GM23248 (cell line): ENCODE results near the gene SLC3A2. TPM values are rescaled to one million over a fixed set of nuclear protein-coding genes. Genes with fewer than 3 reads are reported as not detected.

Experiments
- DNase-seq: peaks from one replicate; pipeline ENCODE4 v3.0.0-alpha.2; 2015
- H2AFZ ChIP-seq: fragments of 200-600 bp; sonication (generic); 2 replicates; pipeline ENCODE4 v1.6.1; 2016; ENCODE audit warnings: antibody characterized with exemption
- H3F3A ChIP-seq: fragments of 200-600 bp; sonication (generic); 2 replicates; pipeline ENCODE4 v1.6.1; 2016; ENCODE audit warnings: mild to moderate bottlenecking, antibody characterized with exemption, mixed run types; ENCODE audit not compliant: insufficient read depth
- H3K27ac ChIP-seq: fragments of 200-600 bp; sonication (generic); 2 replicates; pipeline ENCODE4 v1.5.1; 2016; ENCODE audit warnings: mild to moderate bottlenecking
- H3K27me3 ChIP-seq: fragments of 200-600 bp; sonication (generic); replicated peaks from 2 replicates; pipeline ENCODE4 v1.6.1; 2016; ENCODE audit warnings: mild to moderate bottlenecking; ENCODE audit not compliant: insufficient read depth
- H3K36me3 ChIP-seq: fragments of 200-600 bp; sonication (generic); 2 replicates; pipeline ENCODE4 v1.6.1; 2016; ENCODE audit warnings: low read depth, mild to moderate bottlenecking
- H3K4me1 ChIP-seq: fragments of 200-600 bp; sonication (generic); 2 replicates; pipeline ENCODE4 v1.6.1; 2016; ENCODE audit warnings: mild to moderate bottlenecking; ENCODE audit not compliant: insufficient read depth
- H3K4me2 ChIP-seq: fragments of 200-600 bp; sonication (generic); one replicate; pipeline ENCODE4 v1.6.1; 2016; ENCODE audit warnings: mild to moderate bottlenecking; ENCODE audit not compliant: unreplicated experiment
- H3K4me3 ChIP-seq: fragments of 200-600 bp; sonication (generic); 2 replicates; pipeline ENCODE4 v1.5.1; 2016; ENCODE audit warnings: mild to moderate bottlenecking
- H3K79me2 ChIP-seq: fragments of 200-600 bp; sonication (generic); 2 replicates; pipeline ENCODE4 v1.6.1; 2016; ENCODE audit warnings: mild to moderate bottlenecking; ENCODE audit not compliant: insufficient read depth
- H3K9ac ChIP-seq: fragments of 200-600 bp; sonication (generic); 2 replicates; pipeline ENCODE4 v1.6.1; 2016; ENCODE audit warnings: mild to moderate bottlenecking
- H3K9me2 ChIP-seq: fragments of 200-600 bp; sonication (generic); 2 replicates; pipeline ENCODE4 v1.6.1; 2016; ENCODE audit warnings: mixed run types, mild to moderate bottlenecking, moderate library complexity; ENCODE audit not compliant: insufficient read depth
- H3K9me3 ChIP-seq: fragments of 200-600 bp; sonication (generic); one replicate; pipeline ENCODE4 v1.6.1; 2017; ENCODE audit warnings: low read depth
- H4K20me1 ChIP-seq: fragments of 200-600 bp; sonication (generic); 2 replicates; pipeline ENCODE4 v1.6.0; 2016; ENCODE audit not compliant: insufficient read depth
- EZH2 ChIP-seq: fragments of 200-600 bp; sonication (generic); IDR thresholded peaks from 2 replicates; pipeline ENCODE4 v1.6.1; 2018; ENCODE audit warnings: antibody characterized with exemption, mild to moderate bottlenecking; ENCODE audit not compliant: insufficient read depth, poor library complexity, severe bottlenecking
- EZH2phosphoT487 ChIP-seq: fragments of 200-600 bp; sonication (generic); IDR thresholded peaks from 2 replicates; pipeline ENCODE4 v1.6.1; 2018; ENCODE audit warnings: antibody characterized with exemption, moderate library complexity, mild to moderate bottlenecking, low read depth; ENCODE audit not compliant: insufficient read depth
- WGBS, 2 experiments: methylation state at CpG; one replicate each; pipeline ENCODE4 v1.1.6; 2015 to 2017; ENCODE audit warnings: low lambda C conversion rate in 2 of 2, low coverage in 1 of 2; ENCODE audit errors: missing lambda C conversion rate in 2 of 2; 5-methylcytosine and 5-hydroxymethylcytosine counted together
- in situ Hi-C: fragments of 300-500 bp; cut with MboI; formaldehyde crosslinking; loops from 2 replicates; pipeline ENCODE4 v1.15.0; 2020
- polyA plus RNA-seq: library from polyadenylated mRNA; unstranded; fragments of >200 nt; fragmentation: Nextera tagmentation; extraction: Ambion mirVana; gene quantifications from 2 replicates; pipeline ENCODE4 v1.2.1, GENCODE V29; 2016
- total RNA-seq: library from RNA; depleted of rRNA; stranded (reverse); fragments of >200 nt; shearing (Covaris generic); gene quantifications from 2 replicates; pipeline ENCODE4 v1.2.3, GENCODE V29; 2014

Gene SLC3A2
- total and polyA plus RNA-seq, 2 experiments from 2014 or later = 301 to 310 TPM

DNA sequence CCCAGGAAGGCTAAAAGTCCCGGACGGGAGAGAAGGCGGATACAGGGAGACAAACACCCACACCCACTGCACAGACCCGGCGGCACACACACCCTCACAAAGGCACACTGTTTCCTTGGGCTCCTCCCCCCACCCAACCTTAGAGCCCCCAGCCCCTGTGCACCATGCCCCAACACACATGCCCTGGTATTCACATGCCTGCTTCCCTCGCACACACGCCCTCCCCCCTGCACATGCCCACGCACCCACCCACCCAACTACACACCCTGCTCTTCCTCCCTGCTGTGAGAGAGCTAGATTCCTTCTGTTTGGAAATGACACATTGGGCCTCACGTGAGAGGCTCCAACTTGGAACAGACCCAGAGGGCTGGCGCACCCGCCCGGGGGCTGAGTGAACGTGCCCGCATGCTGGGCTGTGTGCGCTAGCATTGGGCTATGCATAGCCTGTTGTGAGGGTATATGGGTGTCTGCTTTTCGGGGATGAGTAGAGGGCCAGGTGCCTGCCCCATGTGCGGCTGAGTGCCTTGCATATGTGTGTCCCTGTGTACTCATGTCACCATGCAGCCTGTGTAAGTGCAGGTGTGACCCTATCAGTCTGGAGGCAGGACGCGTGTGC lies 41.0 kb downstream of the SLC3A2 start:
- no peaks in the 10 kb centered on the region for H3K79me2 ChIP-seq
- no peaks in the 10 kb centered on the region for H3K9me2 ChIP-seq
- no peak overlapping the region for H3K4me2 ChIP-seq
- H3K4me1 ChIP-seq = no peaks in the 10 kb centered on the region
- no peaks in the 10 kb centered on the region for H3K9me3 ChIP-seq
- H3K4me3 ChIP-seq = no peak overlapping the region
- peaks cover 10% of the 10 kb centered on the region for H3K27me3 ChIP-seq
- in situ Hi-C loops = no loop called here
- no peak for TF ChIP-seq EZH2phosphoT487
- no peak for TF ChIP-seq EZH2
- WGBS, 2 experiments = 5 to 8% methylated on average over 14 to 19 of the region's 19 CpGs
- peak; percentile 78 for DNase-seq
- H3K9ac ChIP-seq = no peak overlapping the region
- H2AFZ ChIP-seq = no peak overlapping the region
- no peaks in the 10 kb centered on the region for H3K36me3 ChIP-seq
- H4K20me1 ChIP-seq = no peaks in the 10 kb centered on the region
- H3K27ac ChIP-seq = no peak overlapping the region
- no peaks in the 10 kb centered on the region for H3F3A ChIP-seq

DNA sequence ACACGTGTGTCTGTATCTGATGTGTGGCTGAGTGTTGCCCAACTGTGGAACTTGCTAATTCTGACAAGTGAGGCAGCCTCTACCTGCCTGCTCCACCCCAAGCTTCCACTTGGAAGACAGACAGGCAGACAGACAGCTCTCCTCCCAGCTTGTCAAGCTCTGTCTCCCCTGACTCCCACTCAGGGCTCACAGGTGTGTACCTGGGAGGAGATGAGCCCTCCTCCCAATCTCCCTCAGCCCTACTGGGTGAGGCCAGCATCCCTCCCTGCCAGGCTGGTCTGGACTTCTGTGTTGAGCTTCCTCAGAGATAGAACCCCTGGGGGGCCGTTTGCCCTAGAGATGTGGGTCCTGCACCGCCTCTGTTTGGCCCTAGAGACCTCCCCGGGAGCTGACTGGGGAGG lies 41.5 kb downstream of the SLC3A2 start:
- H3K9ac ChIP-seq = no peak overlapping the region
- no peak for DNase-seq
- no peak overlapping the region for H3K4me2 ChIP-seq
- H3K9me3 ChIP-seq = no peaks in the 10 kb centered on the region
- peaks cover 10% of the 10 kb centered on the region for H3K27me3 ChIP-seq
- no peak overlapping the region for H2AFZ ChIP-seq
- no peaks in the 10 kb centered on the region for H3K9me2 ChIP-seq
- no peak overlapping the region for H3K27ac ChIP-seq
- in situ Hi-C loops = no loop called here
- no peaks in the 10 kb centered on the region for H3K36me3 ChIP-seq
- TF ChIP-seq EZH2 = no peak
- no peak for TF ChIP-seq EZH2phosphoT487
- 35 to 38% methylated on average over 4 of the region's 4 CpGs for WGBS, 2 experiments
- no peaks in the 10 kb centered on the region for H3F3A ChIP-seq
- no peaks in the 10 kb centered on the region for H3K79me2 ChIP-seq
- H3K4me3 ChIP-seq = no peak overlapping the region
- H3K4me1 ChIP-seq = no peaks in the 10 kb centered on the region
- no peaks in the 10 kb centered on the region for H4K20me1 ChIP-seq

DNA sequence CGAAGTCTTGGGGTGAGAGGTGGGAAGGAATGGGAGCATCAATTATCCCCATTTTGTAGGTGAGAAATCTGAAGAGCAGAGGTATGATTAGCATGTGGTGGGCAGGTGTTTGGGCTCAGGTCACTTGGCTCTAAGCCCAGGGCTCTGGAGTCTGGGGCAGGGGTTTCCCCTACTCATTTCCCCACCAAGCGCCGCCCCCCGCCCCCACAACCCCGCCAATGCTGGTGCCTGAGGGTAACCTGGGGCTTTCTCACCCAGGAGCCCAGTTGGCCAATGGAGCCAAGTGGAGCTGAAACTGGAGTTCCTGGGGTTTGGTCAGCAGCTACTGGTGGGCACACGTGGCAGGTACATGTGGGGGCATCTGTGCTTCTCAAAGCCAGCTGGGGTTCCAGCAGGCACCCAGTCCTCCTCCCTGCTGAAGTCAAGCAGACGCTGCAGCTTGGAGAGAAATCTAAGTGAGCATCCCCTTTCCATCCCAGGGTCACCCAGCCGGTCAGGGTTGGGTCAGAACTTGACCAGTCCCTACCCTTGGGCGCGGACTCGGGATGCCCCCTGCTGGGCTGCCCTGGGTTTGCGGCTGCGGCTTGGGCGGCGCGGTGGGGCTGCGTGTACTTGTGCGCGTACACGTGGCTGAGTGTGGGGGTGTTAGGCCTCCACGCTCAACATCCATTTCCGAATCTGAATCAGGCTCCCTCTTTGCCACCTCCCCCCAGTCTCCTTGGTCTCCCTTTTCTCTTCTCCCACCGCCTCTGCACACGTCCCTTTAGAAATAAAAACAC lies 42.1 kb downstream of the SLC3A2 start:
- Histone ChIP-seq H3K9me3 (no peaks in the 10 kb centered on the region), H3K36me3 (no peaks in the 10 kb centered on the region), H3K9ac (0 out of 2 replicates have a peak overlapping the region, but pooled peaks have one; percentile 24), H3F3A (no peaks in the 10 kb centered on the region), H3K9me2 (no peaks in the 10 kb centered on the region), H3K4me3 (peak overlapping the region; percentile 54; the same call in 1 of the 2 replicates), H4K20me1 (no peaks in the 10 kb centered on the region), H2AFZ (peak overlapping the region; percentile 55), H3K27me3 (peaks cover 10% of the 10 kb centered on the region), H3K79me2 (no peaks in the 10 kb centered on the region), H3K4me2 (peak overlapping the region; percentile 67), H3K27ac (no peak overlapping the region), H3K4me1 (no peaks in the 10 kb centered on the region)
- no peak for TF ChIP-seq EZH2
- no peak for TF ChIP-seq EZH2phosphoT487
- DNase-seq = peak; percentile 68
- in situ Hi-C loops = no loop called here
- WGBS, 2 experiments = 20 to 22% methylated on average over 23 of the region's 24 CpGs

DNA sequence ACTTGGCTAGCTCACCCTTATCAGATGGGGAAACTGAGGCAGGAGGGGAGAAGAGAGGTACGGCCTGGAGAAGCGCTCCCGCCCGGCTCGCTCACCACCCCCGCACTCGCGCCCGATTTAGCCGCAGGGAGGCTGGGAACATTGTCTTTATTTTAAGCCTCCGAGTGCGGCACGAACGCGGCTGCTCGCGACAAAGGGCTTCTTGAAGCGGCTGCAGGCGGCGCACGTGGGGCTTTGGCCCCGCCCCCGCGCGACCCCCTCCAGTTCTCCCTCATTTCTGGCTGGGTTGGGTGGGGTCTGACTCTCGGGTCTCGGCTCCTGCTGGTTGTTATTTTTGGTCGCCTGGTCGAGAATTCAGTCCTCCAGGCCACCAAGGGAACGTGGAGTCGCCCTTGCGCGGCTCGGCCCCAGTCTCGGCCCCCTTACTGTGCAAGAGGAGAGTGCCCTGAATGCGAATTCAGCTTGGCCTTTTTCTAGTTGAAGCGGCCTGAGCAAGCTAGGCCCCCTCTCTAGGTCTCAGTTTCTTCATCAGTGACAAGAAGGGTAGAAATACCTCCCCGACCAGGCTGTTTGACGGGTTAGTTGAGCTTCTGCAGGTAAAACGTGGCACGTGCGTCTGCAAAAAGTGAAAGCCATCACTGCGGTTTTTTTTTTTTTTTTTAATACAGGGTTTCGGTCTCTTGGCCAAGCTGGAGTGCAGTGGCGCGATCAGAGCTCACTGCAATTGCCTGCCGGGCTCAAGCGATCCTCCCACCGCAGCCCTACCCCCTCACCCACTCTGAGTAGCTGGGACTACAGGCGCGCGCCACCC lies 43.1 kb downstream of the SLC3A2 start:
- H3K79me2 ChIP-seq = no peaks in the 10 kb centered on the region
- in situ Hi-C loops = no loop called here
- no peaks in the 10 kb centered on the region for H3K36me3 ChIP-seq
- H3K9me3 ChIP-seq = no peaks in the 10 kb centered on the region
- DNase-seq = peak; percentile 43
- H3K4me3 ChIP-seq = peak overlapping the region; percentile 54
- 19 to 23% methylated on average over 39 to 44 of the region's 52 CpGs for WGBS, 2 experiments
- no peak for TF ChIP-seq EZH2phosphoT487
- no peak for TF ChIP-seq EZH2
- H3K4me2 ChIP-seq = peak overlapping the region; percentile 67
- peak overlapping the region; percentile 55 for H2AFZ ChIP-seq
- no peaks in the 10 kb centered on the region for H3F3A ChIP-seq
- H3K9me2 ChIP-seq = no peaks in the 10 kb centered on the region
- H3K4me1 ChIP-seq = no peaks in the 10 kb centered on the region
- no peak overlapping the region for H3K27ac ChIP-seq
- H3K9ac ChIP-seq = peak overlapping the region; percentile 24; the same call in 1 of the 2 replicates
- H3K27me3 ChIP-seq = peaks cover 10% of the 10 kb centered on the region
- no peaks in the 10 kb centered on the region for H4K20me1 ChIP-seq
